ENCODE results near the gene SLC25A12. TPM values are rescaled to one million over a fixed set of nuclear protein-coding genes. Genes with fewer than 3 reads are reported as not detected.

The SLC25A12 gene, protein sequence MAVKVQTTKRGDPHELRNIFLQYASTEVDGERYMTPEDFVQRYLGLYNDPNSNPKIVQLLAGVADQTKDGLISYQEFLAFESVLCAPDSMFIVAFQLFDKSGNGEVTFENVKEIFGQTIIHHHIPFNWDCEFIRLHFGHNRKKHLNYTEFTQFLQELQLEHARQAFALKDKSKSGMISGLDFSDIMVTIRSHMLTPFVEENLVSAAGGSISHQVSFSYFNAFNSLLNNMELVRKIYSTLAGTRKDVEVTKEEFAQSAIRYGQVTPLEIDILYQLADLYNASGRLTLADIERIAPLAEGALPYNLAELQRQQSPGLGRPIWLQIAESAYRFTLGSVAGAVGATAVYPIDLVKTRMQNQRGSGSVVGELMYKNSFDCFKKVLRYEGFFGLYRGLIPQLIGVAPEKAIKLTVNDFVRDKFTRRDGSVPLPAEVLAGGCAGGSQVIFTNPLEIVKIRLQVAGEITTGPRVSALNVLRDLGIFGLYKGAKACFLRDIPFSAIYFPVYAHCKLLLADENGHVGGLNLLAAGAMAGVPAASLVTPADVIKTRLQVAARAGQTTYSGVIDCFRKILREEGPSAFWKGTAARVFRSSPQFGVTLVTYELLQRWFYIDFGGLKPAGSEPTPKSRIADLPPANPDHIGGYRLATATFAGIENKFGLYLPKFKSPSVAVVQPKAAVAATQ
- total RNA-seq (2014; rRNA removed; shearing (Covaris generic); ENCODE audit: low replicate concordance), result 19.5 and 21.7 TPM in 2 replicates

GRCh38 chr2:171893824-171894611 lies at the start of gene SLC25A12:
Gene SLC25A12 (minus strand): TSS chr2:171894244. CDS start chr2:171894214, 30 bp downstream.
- DNase-seq, result peak; percentile 89
- peaks cover 5% of the 10 kb centered on the region for H3K36me3 ChIP-seq

GRCh38 chr2:171941316-171941699 lies 47.3 kb upstream of the SLC25A12 start:
- Histone ChIP-seq H3K36me3 (peaks cover 18% of the 10 kb centered on the region), H3K4me3 (no peak overlapping the region), H3K9me3 (no peaks in the 10 kb centered on the region), H3K27me3 (no peaks in the 10 kb centered on the region)
- no peak for DNase-seq

More at GRCh38 chr2:171893824-171894611, at the start of gene SLC25A12:
- no peaks in the 10 kb centered on the region for H3K9me3 ChIP-seq
- H3K27me3 ChIP-seq, result no peaks in the 10 kb centered on the region
- peak within 1 kb of the TSS; percentile 90 for H3K4me3 ChIP-seq

DNA sequence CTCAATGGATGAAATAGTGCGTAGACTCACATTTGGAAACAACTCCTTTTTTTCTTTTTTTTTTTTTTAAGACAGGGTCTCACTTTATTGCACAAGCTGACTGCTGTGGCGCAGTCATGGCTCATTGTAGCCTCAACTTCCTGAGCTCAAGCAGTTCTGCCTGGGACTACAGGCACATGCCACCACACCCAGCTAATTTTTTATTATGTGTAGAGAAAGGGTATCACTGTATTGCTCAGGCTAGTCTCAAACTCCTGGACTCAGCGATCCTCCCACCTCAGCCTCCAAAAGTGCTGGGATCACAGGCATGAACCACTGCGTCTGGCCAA lies 45.7 kb upstream of the SLC25A12 start:
- peaks cover 16% of the 10 kb centered on the region for H3K36me3 ChIP-seq
- H3K9me3 ChIP-seq, result no peaks in the 10 kb centered on the region
- no peak overlapping the region for H3K4me3 ChIP-seq
- DNase-seq, result no peak
- H3K27me3 ChIP-seq, result no peaks in the 10 kb centered on the region

DNA sequence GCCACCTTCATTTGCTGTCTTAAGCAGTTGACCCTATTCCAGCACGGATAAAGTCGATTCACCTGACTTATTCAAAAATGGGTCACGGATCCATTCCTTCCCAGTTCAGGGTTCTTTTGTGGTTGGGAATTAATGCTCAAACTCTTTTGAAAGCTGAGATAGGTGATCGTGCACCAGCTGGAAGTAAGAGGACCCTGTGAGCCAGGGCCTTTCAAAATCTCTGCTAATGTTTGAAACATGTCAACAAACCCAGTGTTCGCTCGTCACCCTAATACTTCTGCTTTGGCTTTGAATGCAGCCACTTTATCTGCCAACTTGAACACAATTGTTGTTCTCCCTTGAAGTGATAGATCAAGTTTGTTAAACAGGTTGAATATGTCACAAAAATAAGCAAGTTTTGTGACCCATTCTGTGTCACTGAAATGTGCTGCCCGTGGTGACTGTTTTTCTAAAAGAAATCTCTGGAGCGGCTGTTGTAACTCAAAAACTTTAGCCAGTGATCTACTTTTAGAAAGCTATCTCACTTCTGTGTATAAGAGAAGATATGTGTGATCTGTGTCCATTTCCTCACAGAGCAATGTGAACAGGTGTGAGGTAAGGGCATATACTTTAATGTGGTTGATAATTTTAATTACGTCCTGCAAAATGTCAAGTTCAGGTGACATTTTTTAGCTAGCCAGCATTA lies 45.2 kb upstream of the SLC25A12 start:
- Histone ChIP-seq H3K4me3 (no peak overlapping the region), H3K36me3 (peaks cover 18% of the 10 kb centered on the region), H3K27me3 (no peaks in the 10 kb centered on the region), H3K9me3 (no peaks in the 10 kb centered on the region)
- DNase-seq, result no peak

- DNase-seq, result no peak
- no peaks in the 10 kb centered on the region for H3K27me3 ChIP-seq
- H3K36me3 ChIP-seq, result peaks cover 73% of the 10 kb centered on the region
- H3K9me3 ChIP-seq, result no peaks in the 10 kb centered on the region; the same call in 1 of the 2 replicates
- H3K4me3 ChIP-seq, result no peak overlapping the region
Observed at GRCh38 chr2:171930385-171930784, 36.3 kb upstream of the SLC25A12 start.

- peaks cover 54% of the 10 kb centered on the region for H3K36me3 ChIP-seq
- H3K9me3 ChIP-seq, result no peaks in the 10 kb centered on the region
- no peak overlapping the region for H3K4me3 ChIP-seq
- no peaks in the 10 kb centered on the region for H3K27me3 ChIP-seq
- DNase-seq, result no peak
Observed at GRCh38 chr2:171924170-171924942, 30.3 kb upstream of the SLC25A12 start.

DNA sequence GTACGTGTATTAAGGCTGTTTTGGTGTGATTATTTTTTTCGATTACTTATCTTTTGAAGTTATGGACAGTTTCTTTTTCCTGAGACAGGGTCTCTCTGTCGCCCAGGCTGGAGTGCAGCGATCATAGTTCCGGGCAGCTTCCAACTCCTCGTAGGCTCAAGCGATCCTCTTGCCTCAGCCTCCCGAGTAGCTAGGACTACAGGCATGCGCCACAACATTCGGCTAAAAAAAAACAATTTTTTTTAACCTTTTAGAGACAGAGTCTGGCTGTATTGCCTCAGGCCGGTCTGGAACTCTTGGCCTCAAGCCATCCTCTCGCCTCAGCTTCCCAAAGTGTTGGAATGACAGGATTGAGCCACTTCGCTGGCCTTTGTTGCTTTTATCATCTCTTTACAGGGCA lies 29.2 kb upstream of the SLC25A12 start:
- Histone ChIP-seq H3K36me3 (peaks cover 42% of the 10 kb centered on the region), H3K27me3 (no peaks in the 10 kb centered on the region), H3K4me3 (peak overlapping the region; percentile 68), H3K9me3 (no peaks in the 10 kb centered on the region)
- peak; percentile 43 for DNase-seq

DNA sequence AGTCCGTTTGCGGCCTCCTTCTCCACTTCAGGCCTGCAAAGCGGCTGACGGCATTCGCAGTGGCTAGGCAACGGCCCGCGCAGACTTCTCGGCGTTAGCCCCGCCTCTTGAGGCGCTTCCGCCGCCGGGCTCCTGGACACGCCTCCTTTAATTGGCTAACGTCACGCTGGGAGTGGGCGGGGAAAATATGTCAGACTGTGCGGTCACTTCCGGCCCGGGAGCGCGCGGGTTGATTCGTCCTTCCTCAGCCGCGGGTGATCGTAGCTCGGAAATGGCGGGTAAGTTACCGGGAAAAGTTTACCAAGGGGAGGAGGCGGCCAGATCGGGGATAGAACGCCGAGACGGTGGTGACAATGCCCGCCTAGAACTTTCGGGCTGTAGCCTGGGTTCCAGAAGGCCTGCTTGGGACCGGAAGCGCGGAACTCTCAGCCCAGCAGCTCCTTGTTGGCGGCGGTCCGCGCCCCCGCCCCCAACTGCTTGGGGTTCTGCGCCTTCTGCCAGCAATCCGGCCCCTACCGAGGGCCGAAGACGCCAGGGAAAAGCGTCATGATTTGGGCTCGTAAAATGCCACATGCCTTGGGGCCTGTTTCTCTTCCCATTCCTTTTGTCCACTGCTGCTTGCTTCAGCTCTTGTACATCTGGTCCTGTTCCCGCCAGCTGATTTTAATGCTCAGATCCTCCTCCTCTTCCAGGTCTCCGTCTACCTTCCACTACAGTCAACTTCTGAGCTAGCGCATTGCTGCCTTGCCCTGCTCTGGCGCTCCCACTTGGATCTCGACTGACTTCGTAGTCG lies 28.4 kb upstream of the SLC25A12 start, which contains the start of gene HAT1:
Gene HAT1, plus strand, starts transcription at position 232 of the 793 bp plus-strand sequence. Its CDS starts 40 bp downstream, at position 272.
- peaks cover 34% of the 10 kb centered on the region for H3K36me3 ChIP-seq
- no peaks in the 10 kb centered on the region for H3K9me3 ChIP-seq
- peak within 1 kb of the TSS; percentile 68 for H3K4me3 ChIP-seq
- no peaks in the 10 kb centered on the region for H3K27me3 ChIP-seq
- peak; percentile 95 for DNase-seq

GRCh38 chr2:171921970-171922229 lies 27.9 kb upstream of the SLC25A12 start:
- H3K9me3 ChIP-seq, result no peaks in the 10 kb centered on the region
- no peak for DNase-seq
- no peaks in the 10 kb centered on the region for H3K27me3 ChIP-seq
- H3K36me3 ChIP-seq, result peaks cover 29% of the 10 kb centered on the region
- peak overlapping the region; percentile 68 for H3K4me3 ChIP-seq

- no peaks in the 10 kb centered on the region for H3K27me3 ChIP-seq
- peaks cover 6% of the 10 kb centered on the region for H3K36me3 ChIP-seq
- no peaks in the 10 kb centered on the region for H3K9me3 ChIP-seq
- H3K4me3 ChIP-seq, result no peak overlapping the region
- DNase-seq, result no peak
Observed at GRCh38 chr2:171919453-171919852, 25.4 kb upstream of the SLC25A12 start.

GRCh38 chr2:171913517-171913916 lies 19.5 kb upstream of the SLC25A12 start:
- no peaks in the 10 kb centered on the region for H3K27me3 ChIP-seq
- no peaks in the 10 kb centered on the region for H3K36me3 ChIP-seq
- no peak for DNase-seq
- no peak overlapping the region for H3K4me3 ChIP-seq
- no peaks in the 10 kb centered on the region for H3K9me3 ChIP-seq

GRCh38 chr2:171910494-171910893 lies 16.4 kb upstream of the SLC25A12 start:
- no peaks in the 10 kb centered on the region for H3K9me3 ChIP-seq
- H3K4me3 ChIP-seq, result no peak overlapping the region
- no peaks in the 10 kb centered on the region for H3K36me3 ChIP-seq
- DNase-seq, result no peak
- H3K27me3 ChIP-seq, result no peaks in the 10 kb centered on the region

DNA sequence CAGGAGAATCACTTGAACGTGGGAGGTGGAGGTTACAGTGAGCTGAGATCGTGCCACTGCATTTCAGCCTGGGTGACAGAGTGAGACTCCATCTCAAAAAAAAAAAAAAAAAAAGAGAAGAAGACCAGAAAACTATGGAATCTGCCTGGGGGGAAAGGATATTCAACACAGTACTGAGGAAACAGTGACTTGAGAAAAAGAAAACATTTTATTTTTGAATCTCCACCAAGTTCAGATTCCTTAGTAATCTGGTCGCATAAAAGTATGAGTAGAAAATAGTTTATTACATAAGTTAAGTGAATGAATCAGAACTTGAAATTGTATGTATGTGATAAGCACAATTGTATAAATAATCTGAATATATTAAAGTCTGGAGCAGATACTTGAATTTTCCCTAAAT lies 15.2 kb upstream of the SLC25A12 start:
- no peak overlapping the region for H3K4me3 ChIP-seq

DNA sequence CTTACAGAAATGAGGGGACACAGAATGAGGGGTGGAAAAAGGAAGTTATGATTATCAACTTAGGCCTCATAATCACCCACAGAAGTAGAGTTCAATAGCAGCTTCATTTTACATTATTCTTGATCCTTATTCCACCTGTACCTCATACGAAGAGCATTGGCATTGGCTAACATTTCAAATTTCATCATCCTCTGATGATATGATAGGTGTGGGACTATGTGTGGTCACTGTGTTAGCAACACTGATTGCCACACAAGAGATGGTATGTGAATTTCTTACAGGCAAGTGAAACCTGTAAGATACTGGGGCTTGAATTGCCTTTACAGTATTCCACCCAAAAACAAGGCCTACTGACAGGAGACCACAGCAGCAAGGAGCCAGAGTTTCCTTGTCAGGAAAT lies 14.2 kb upstream of the SLC25A12 start:
- Histone ChIP-seq H3K9me3 (no peaks in the 10 kb centered on the region), H3K36me3 (no peaks in the 10 kb centered on the region), H3K27me3 (no peaks in the 10 kb centered on the region), H3K4me3 (no peak overlapping the region)
- no peak for DNase-seq

More for the DNA sequence above, 15.2 kb upstream of the SLC25A12 start:
- no peaks in the 10 kb centered on the region for H3K27me3 ChIP-seq
- no peak for DNase-seq
- no peaks in the 10 kb centered on the region for H3K9me3 ChIP-seq
- no peaks in the 10 kb centered on the region for H3K36me3 ChIP-seq

GRCh38 chr2:171902840-171903420 lies 8.9 kb upstream of the SLC25A12 start:
- no peak for DNase-seq
- Histone ChIP-seq H3K27me3 (no peaks in the 10 kb centered on the region), H3K36me3 (no peaks in the 10 kb centered on the region), H3K9me3 (no peaks in the 10 kb centered on the region), H3K4me3 (no peak overlapping the region)
